Activated CD4-positive, CD25-positive, alpha-beta regulatory T cell treated with anti-CD3 and anti-CD28 coated beads, Interleukin-2, amount 50 U/mL, for 16 hours (primary cell): ENCODE measurements around the gene IFT22.
"Not testable (repeated sequence)": the region's sequence is repeated elsewhere in the genome, so short reads cannot be mapped to it uniquely, and the experiment has no call there.

Experiments used
- DNase-seq: peaks from one replicate; pipeline ENCODE4 v3.0.0-alpha.2; 2020; ENCODE audit warnings: low read depth, low spot score

Gene IFT22

GRCh38 chr7:101308245-101309085, 13.1 kb downstream of the IFT22 start:
- DNase-seq, result no peak

GRCh38 chr7:101306307-101306706, 15.3 kb downstream of the IFT22 start:
- no peak for DNase-seq

GRCh38 chr7:101303102-101303701, 18.4 kb downstream of the IFT22 start:
- DNase-seq, result no peak

GRCh38 chr7:101302641-101303101, 18.9 kb downstream of the IFT22 start:
- no peak for DNase-seq

- DNase-seq, result no peak
These were observed 20.9 kb downstream of the IFT22 start for GRCh38 chr7:101300465-101301376.

GRCh38 chr7:101299511-101300464, 21.8 kb downstream of the IFT22 start:
- no peak for DNase-seq

- no peak for DNase-seq
These were observed 26.8 kb downstream of the IFT22 start for GRCh38 chr7:101294832-101295121.

- no peak for DNase-seq
These were observed 27.4 kb downstream of the IFT22 start for GRCh38 chr7:101294039-101294831.

- DNase-seq, result not testable (repeated sequence)
These were observed 28.3 kb downstream of the IFT22 start for GRCh38 chr7:101293069-101294021.

- DNase-seq, result not testable (repeated sequence)
These were observed 29.0 kb downstream of the IFT22 start for GRCh38 chr7:101292566-101292965.

- peak; percentile 44 for DNase-seq
These were observed 31.2 kb downstream of the IFT22 start for GRCh38 chr7:101290186-101291037.

- DNase-seq, result not testable (repeated sequence)
These were observed 31.9 kb downstream of the IFT22 start for GRCh38 chr7:101289687-101290086.

- DNase-seq, result no peak
These were observed 33.2 kb downstream of the IFT22 start for GRCh38 chr7:101288439-101288838.

GRCh38 chr7:101287032-101287431, 34.6 kb downstream of the IFT22 start:
- no peak for DNase-seq

GRCh38 chr7:101285880-101286279, 35.7 kb downstream of the IFT22 start:
- not testable (repeated sequence) for DNase-seq

GRCh38 chr7:101285171-101285570, 36.4 kb downstream of the IFT22 start:
- no peak for DNase-seq

- not testable (repeated sequence) for DNase-seq
These were observed 40.7 kb downstream of the IFT22 start for GRCh38 chr7:101280912-101281311.
